HuH-7.5 (cell line): ENCODE results near the gene KLF9.
"Not testable (repeated sequence)": the region's sequence is repeated elsewhere in the genome, so short reads cannot be mapped to it uniquely, and the experiment has no call there.

Source experiments
- DNase-seq: peaks from one replicate; pipeline ENCODE4 v3.0.0; 2011; ENCODE audit warnings: low spot score

KLF9 gene

DNA sequence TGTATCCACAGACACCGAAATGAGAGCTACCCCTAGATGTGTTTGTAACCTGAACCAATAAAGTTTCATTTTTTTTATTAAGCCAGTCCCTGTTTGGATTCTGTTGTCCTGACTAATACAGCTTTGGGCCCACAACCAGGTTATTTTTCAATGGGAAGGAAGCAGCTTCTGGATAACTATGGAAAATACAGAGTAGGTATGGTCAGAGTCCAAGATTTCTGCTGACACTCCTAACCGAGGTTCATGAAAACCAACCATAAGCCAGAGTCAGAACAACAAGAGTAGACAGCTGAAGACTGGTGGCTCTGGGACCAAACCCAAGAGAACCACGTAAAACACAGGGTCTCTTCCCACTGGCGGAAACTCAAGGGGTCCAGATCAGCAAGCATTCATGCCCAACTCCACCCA is 10.8 kb downstream of the KLF9 start:
- no peak for DNase-seq

DNA sequence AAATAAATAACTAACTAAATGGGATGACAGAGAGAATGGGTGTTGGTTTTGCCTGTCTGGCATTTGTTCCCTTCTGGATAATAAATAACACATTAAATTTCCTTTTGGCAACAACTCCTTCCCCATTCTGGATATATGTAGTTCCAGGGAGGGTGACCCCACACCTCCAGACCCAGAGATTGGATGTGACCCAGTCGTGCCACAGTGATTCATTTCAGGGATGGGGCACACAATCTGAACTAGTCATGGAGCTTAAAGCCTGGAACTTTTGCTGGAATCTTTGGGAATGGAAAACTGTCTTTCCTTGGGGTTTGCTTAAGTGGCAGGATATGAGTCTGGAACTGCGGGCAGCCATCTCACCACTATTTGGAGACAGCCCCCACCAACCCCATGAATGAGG is 11.3 kb downstream of the KLF9 start:
- DNase-seq, result no peak

DNA sequence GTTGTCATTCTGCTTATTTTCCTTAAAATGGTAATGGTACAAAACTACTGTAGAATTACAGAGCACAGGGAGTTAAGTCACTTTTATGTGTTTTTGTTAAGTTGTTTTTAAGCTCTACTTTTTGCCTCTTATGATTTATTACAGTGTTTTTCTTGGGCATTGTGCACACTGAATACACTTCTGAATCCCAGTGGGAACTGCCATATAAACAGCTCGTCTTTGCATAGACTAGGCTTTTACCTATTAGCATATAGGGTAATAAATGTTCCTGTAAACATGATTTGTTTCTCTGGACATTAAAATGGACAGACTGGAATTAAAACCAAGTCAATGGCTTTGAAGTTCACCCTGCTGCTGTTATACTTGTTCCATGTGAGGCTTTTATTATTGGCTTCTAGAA is 12.2 kb downstream of the KLF9 start:
- no peak for DNase-seq

DNA sequence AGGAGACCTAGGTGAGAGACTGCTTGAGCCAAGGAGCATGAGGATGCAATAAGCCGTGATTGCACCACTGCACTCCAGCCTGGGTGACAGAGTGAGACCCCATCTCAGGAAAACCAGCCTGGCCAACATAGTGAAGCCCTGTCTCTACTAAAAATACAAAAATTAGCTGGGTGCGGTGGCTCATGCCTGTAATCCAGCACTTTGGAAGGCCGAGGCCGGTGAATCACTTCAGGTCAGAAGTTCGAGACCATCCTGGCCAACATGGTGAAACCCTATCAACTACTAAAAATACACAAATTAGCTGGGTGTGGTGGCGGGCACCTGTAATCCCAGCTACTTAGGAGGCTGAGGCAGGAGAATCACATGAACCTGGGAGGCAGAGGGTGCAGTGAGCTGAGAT is 13.2 kb downstream of the KLF9 start:
- DNase-seq, result not testable (repeated sequence)

DNA sequence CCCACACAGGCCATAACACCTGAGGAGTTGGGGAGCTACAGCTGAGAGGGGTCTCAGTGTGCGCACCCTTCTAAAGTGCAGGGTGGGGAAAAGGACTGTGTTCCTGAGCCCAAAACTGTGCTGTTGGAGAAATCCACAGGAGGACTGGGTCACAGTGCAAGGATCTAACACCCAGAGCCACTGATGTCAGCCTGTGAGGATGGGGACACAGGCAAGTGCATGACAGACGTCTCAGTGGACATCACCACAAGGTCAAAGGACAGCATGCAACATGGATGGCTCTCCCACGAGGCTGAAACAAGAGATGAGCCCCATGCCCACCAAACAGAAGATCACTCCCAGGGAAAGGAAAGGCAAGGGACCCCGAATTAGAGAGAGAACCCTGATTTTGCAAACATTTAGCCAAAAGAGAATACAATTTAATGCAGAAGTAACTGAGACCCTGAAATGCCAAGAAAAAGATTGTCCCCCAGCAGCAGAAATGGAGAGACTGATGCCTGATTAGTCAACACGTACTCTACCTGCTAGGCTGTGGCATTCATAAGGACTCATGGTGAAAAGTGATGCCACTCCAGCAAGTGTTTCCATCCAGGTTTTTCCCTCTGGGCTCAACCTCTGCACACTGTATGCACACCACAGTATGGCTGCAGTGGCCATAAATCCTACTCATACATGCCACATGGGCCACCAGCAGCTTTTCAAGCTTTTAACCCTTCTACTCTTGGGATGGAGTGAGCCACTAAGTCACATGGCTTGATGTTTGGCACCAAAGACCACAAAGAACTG is 14.2 kb downstream of the KLF9 start:
- no peak for DNase-seq

DNA sequence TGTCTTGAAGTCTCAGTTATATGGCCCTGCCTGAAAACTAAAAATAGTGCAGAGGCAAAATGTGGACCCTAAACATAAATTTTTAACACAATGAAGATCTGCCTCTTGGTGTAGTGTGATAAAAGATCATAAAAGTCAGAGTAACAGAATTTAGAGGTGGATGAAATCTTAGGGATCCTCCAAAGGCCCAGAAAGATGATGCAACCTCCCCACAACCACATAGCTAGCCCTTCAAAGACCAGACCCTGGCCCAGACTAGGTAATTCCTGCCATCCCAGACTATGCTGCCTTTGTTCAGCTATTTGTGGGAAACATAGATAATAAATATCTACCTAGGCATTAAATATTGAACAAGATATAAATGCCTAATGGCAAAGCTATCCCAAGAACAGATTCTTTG is 15.3 kb downstream of the KLF9 start:
- no peak for DNase-seq

DNA sequence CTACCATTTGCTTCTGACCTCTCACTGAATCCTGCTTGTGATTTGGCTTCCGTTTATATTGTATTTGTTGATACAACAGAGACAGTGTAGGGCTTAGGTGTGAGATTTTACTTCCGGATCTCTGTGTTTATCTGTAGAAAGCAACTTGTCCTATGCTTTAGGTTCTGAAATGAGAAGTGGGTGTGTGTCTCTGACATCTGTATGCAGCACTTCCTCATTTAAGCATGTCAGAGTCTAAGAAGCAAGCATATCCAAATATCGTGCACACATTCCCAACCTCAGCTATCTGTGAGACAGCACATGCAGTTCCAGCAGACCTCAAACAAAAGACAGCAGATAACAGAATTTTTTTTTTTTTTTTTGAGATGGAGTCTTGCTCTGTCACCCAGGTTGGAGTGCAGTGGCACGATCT is 16.3 kb downstream of the KLF9 start:
- DNase-seq, result no peak

DNA sequence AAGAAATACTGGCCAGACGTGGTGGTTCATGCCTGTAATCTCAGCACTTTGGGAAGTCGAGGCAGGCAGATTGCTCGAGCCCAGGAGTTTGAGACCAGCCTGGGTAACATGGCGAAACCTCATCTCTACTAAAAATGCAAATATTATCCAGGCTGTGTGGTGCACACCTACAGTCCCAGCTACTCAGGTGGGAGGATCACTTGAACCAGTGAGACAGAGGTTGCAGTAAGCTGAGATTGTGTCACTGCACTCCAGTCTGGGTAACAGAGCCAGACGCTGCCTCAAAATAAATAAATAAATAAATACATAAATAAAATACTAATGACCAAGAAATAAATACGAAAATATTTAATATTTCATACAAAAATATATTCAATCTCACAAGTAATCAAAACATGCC is 18.8 kb downstream of the KLF9 start:
- DNase-seq, result no peak

DNA sequence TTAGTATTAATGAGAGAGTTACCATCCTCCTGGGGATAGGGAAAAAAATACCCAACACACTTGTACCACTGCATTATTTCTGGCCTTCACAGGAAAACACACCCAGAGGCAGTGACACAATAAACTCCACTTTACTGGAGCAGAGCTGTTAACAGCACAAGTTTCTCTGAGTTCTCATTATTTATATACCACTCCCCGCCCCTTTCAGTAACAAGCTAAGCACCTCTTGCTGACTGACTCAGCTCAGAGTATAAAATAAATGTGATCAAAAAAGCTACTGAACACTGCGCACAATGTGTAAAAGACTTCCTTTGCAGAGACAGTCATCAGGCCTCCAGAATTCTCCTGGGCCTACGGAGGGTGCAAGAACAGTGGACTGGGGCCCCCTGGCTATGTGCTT is 21.6 kb downstream of the KLF9 start:
- DNase-seq, result no peak

DNA sequence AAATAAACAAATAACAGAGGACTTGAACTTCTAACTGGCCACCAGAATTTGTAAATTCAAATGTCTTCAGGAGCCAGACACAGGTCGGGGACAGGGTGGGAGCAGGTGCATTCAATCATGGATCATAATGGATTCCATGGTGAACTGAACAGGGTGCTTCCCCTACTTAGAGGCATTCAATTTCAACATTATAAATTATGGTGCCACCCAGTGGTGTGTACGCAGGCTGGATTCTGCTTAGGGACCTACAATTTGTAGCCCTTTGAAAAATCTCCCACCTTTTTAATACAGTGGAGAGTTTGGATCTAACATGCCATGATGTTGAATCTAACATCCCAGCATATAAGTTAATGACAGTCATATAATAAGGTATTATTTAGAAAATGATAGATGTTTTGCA is 22.3 kb downstream of the KLF9 start:
- no peak for DNase-seq

DNA sequence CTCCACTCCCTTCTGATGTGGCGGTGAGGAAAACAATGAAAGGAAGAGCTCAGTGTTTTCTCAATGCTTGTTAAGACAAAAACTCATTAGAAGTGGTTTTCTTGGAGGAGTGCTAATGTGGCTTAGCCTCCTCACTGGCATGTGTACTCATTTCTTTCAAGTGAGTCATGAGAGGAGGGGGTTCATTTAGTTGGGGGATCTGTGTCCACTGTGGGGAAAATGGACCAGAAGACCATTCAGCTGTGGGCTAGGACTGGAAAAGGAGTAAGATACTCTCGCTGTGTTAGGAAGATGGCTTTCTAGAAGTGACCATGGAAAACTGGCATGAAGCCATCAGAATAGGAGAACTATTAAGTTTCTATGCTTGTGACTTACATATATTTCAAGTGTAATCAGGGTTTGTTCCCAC is 23.5 kb downstream of the KLF9 start:
- DNase-seq, result no peak

DNA sequence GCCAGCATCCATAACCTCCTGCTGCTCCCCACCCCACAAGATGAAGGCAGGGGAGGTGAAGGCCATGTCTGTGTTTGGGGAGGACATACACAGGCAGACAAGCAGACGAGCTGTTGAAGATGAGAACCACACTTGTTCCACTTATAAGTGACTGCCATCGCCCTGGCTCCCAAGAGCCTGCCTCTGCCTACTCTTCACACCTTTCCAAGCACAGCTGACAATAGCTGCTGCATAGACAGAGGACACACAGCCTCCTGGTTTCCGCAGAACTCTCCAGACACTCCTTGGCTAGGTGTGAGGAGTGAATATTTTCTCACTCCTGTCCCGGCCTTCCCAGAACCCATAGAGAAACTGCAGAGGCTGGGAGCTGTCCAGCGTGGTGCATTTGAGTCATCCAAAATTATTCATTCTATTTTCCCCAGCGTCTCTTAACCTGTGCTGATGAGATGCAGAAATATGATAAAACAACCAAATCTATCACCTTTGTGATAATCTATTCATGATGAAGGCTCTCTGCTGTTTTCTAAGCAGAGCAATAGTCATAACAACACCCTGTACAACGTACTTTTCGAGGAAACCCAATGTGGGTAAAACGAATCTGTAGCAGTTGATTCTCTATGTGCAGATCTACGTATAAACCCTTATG is 24.7 kb downstream of the KLF9 start:
- DNase-seq, result no peak

DNA sequence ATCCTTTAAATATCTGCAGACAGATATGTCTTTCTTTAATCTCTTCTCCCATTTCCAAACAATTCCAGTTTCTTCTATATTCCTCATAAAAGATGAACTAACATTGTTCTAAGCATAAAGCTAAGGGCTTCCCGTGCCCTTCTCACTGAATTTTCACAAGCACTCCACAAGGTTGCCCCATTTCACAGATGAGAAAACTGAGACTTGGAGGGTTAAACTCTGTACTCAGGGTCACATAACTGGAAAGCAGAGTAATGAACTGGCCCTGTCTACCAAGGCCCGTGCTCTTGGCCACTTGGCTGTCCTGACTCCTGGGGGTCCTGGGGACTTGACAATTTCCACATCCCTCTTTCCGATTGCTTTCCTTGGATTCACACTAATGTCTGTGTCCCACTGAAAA is 25.3 kb downstream of the KLF9 start:
- DNase-seq, result no peak

DNA sequence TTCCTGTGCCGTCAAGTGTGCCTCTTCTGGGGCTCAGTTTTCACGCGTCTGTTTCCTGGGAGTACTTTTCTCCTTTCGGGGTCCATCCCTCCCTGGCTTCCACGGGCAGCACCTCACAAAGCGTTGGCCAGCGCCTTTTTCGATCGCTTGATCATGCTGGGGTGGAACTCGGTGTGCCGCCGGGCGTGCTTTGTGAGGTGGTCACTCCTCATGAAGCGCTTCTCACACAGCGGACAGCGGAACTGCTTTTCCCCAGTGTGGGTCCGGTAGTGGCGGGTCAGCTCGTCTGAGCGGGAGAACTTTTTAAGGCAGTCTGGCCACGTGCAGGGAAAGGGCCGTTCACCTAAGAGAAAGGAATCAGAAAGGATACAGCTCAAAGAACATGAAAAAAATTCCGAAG is 26.8 kb downstream of the KLF9 start:
- no peak for DNase-seq

DNA sequence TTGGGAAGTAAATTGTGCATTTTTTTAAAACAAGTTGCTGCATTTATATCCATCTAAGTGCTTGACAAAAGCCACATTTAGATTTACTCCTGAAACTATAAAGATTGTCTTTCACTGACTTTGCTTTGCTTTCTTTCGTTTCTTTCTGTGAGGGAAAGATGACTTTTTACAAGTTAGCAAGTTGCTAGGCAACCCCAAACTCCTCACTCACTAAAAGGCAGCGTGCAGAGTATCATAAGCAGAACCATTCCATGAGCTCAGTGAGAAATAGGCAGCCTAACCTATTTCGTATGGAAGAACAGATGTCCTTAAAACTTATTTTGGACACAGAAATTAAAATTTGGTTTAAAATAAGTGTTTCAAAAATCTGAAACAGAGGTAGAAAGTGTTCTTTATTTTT is 29.0 kb downstream of the KLF9 start:
- no peak for DNase-seq

DNA sequence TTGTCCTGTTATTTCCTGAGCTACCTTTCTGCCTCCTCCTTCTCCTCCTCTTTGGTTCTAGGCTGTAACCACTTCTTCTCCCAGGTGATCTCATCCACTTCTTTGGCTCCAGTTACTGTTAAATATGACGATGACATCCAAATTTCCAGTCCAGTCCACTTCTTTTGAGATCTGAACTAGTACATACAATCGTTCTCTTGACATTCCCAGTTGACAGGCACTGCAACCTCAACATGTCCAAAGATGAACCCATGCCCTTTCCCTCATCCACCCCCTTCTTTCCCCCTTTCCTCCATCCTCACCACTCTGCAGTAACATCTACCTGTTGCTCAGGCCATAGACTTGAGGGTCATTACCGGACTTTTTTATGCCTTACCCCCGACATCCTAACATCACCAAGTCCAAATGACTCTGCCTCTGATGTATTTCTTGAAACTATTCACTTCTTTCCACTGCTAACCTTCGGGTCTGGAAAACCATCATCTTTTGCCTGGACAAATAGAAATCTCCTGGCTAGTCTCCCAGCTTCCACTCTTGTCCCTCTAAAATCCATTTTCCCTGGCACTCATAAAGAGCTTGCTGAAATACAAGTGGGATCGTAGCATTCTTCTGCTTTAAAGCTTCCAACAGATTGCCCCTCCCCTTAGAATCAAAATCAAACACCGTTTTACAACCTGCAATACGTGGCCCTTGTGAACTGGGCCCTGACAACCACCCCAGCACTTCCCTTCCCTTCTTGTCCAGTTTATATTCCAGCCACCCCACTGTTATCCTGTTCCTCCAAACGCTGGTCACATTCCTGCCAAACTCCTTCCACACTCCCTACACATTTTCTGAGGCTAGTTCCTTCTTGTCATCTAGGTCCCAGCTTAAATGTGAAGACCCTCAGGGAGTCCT is 31.5 kb downstream of the KLF9 start:
- no peak for DNase-seq

DNA sequence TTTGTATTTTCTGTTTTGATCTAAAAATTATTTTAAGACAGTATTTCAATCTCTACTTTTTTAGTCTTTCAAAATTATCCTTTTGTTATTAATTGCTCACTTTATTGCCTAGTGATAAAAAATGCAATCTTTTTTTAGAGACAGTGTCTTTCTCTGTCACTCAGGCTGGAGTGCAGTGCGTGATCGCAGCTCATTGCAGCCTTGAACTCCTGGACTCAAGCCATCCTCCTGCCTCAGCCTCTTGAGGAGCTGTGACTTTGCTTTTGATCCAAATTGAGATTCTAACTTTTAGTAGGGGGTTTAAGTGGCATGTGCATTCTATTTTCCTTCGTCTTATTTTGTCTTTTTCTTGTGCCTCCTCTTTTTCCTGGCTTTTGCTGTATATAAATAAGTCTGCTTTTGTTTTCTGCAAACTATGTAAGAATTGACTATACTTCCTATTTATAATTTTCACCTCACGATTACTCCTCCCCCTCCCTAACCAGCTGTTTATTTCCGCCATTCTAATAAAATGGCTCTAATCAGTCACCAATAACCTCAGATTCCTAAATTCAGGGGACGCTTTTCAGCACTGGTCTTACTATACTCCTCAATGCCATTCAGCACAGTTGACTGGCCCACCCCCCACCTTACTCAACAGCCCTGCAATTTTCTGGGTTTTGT is 32.3 kb downstream of the KLF9 start:
- no peak for DNase-seq

DNA sequence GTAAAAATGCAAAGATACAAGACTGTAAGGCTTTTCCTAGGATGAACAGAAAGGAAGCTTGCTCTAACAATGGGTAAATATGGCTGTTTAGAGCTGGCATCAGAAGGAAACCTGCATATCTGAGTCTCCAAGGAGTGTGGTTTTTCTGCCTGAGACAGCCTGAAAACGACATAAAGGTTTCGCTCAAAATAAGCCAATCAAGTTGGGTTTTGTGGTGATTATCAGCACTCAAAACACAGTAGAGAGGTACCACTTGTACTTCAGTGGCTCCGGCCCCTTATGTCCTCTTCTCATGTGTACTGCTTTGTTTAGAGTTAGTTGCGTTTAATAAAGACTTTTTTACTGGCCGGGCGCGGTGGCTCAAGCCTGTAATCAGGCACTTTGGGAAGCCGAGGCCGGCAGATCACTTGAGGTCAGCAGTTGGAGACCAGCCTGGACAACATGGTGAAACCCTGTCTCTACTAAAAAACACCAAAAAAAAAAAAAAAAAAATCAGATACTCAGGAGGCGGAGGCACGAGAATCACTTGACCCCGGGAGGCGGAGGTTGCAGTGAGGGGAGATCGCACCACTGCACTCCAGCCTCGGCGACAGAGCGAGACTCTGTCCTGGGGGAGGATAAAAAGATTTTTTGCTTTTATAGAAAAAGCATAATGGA is 39.4 kb downstream of the KLF9 start:
- DNase-seq, result no peak

DNA sequence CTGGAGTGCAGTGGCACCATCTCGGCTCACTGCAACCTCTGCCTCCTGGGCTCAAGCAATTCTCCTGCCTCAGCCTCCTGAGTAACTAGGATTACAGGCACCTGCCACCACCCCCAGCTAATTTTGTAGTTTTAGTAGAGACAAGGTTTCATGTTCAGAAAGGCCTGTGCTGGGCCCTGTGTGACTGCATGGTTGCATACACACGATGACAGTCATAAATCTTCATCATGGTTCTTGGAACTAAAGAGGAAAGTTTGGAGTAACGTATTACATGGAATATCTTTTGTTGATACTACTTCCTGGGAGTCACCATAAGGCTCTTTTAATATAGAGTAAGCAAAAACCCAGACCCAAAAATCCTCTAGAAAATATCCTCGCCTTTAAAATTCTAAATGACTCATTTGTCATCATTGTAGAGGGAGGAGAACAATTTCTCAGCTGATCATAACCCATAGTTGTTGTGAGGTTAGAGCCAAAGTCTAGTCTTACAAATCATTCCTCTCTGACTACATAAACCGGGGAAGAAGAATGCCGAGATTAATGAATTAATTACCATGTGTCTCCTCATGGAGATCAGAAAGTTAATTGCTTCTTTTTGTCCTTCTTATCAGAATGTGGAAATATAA is 47.0 kb downstream of the KLF9 start:
- DNase-seq, result no peak

DNA sequence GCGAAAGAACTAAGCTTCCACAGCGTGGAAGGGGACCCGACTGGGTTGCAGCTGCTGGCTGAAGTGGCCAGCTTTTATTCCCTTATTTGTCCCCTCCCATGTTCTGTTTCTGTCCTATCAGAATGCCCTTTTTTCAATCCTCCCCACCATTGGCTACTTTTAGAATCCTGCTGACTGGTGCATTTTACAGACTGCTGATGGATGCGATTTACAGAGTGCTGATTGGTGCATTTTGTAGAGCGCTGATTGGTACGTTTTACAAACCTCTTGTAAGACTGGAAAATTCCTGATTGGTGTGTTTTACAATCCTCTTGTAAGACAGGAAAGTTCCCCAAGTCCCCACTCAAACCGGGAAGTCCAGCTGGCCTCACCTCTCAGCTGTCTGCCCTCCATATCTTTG is 50.7 kb downstream of the KLF9 start:
- no peak for DNase-seq

DNA sequence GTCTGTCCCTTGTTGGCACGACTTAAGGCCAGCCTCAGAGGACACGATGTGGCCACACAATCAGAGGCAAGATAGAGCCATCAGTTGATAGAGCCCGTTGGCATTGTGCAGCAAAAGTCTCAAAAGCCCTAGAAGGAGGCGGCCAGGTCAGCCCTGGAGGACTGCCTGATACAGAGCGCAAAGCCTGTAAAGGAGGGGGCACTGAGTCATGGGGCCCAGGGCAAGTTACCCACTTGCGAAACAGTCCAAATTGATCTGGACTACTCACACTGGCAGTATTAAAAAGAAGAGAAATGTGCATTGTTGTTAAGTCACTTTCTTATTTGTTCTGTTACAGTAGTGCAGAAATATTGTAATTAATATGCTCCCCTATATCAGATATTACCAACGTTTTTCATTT is 51.5 kb downstream of the KLF9 start:
- DNase-seq, result no peak
